AG09319 (cell line): Measurements from ENCODE around the gene TEN1.

Source experiments
- DNase-seq: peaks from one replicate; pipeline ENCODE4 v3.0.0-alpha.2; 2010; ENCODE audit warnings: low read depth; ENCODE audit errors: extremely low read depth
- TF ChIP-seq, protein P1 (sequence below): IDR thresholded peaks from 2 replicates; pipeline ENCODE4 v1.5.1; 2011; ENCODE audit warnings: low read depth, mild to moderate bottlenecking, inconsistent platforms, low read length, moderate library complexity

Gene TEN1

DNA sequence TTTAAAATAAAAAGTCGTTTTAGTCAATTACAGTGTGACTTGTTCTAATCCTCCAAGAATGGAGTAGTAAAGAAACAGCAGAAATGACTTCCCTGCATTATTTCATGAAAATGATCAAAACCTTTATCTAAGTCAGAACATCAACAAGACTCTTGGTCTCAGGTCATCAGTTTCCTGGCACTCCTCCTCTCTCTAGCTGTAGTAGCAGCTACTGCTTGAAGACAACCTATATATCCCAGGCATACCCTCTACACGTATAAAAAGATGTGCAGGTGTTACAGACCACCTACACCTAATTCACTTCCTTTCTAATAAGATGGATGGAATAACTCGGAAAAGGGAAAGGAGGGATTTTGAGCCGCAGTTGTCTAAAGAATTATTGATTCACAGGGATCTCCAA is 36.6 kb upstream of the TEN1 start:
- DNase-seq = no peak
- TF ChIP-seq, protein P1, sequence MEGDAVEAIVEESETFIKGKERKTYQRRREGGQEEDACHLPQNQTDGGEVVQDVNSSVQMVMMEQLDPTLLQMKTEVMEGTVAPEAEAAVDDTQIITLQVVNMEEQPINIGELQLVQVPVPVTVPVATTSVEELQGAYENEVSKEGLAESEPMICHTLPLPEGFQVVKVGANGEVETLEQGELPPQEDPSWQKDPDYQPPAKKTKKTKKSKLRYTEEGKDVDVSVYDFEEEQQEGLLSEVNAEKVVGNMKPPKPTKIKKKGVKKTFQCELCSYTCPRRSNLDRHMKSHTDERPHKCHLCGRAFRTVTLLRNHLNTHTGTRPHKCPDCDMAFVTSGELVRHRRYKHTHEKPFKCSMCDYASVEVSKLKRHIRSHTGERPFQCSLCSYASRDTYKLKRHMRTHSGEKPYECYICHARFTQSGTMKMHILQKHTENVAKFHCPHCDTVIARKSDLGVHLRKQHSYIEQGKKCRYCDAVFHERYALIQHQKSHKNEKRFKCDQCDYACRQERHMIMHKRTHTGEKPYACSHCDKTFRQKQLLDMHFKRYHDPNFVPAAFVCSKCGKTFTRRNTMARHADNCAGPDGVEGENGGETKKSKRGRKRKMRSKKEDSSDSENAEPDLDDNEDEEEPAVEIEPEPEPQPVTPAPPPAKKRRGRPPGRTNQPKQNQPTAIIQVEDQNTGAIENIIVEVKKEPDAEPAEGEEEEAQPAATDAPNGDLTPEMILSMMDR = no peak

- DNase-seq = no peak
- TF ChIP-seq, protein P1 = no peak
These were observed 35.5 kb upstream of the TEN1 start for GRCh38 chr17:75943491-75943890.

DNA sequence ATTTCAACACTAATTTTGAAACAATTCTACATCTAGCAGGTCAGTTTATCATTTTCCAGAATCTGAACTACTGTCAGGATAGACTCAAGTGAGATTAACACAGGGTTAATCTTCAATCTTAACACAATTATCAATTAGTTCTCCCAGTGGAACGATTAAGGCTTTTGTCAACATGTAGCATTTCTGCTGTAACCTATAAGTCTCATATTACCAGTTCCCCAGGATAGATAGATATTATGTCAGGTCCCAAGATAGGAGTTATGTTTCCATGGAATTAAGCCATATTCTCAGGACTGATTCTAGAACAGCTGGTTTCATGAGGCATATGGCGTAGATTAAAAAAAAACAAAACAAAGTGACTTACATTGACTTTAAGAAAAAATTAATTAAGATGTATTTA is 33.8 kb upstream of the TEN1 start:
- DNase-seq = no peak
- TF ChIP-seq, protein P1 = no peak

GRCh38 chr17:75950421-75950820 is 28.6 kb upstream of the TEN1 start:
- DNase-seq = no peak
- TF ChIP-seq, protein P1 = no peak

DNA sequence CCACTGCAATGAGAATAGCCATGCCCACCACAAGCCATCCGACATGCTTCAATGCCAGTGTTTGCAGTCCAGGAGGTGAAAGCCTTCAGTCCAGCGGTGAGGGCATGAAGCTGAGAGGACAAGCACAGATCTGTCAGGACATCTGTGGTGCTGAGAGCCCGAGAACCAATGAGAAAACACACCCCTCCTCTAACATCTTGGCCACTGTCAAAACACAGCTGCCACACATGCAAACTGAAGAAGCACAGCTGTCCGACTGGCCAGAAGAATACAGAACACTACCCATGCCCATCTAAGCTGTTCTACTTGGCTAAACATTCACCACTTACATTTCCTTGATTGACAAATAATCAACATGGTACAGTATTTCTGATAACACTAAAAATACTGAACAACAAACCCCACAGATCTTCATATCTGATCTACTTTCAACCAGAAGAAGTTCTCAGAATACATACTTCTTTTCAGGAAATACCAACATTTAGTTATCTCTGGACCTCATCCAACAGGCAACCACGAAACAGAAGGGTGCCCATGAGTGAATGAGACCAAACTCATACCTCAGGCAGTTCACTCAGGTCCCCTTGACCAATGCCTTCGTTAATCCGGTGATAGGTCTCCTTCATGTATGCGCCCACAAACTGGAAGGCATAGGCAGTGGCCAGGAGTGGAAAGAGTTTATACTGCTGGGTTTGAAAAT is 28.0 kb upstream of the TEN1 start:
- TF ChIP-seq, protein P1 = no peak
- DNase-seq = no peak

DNA sequence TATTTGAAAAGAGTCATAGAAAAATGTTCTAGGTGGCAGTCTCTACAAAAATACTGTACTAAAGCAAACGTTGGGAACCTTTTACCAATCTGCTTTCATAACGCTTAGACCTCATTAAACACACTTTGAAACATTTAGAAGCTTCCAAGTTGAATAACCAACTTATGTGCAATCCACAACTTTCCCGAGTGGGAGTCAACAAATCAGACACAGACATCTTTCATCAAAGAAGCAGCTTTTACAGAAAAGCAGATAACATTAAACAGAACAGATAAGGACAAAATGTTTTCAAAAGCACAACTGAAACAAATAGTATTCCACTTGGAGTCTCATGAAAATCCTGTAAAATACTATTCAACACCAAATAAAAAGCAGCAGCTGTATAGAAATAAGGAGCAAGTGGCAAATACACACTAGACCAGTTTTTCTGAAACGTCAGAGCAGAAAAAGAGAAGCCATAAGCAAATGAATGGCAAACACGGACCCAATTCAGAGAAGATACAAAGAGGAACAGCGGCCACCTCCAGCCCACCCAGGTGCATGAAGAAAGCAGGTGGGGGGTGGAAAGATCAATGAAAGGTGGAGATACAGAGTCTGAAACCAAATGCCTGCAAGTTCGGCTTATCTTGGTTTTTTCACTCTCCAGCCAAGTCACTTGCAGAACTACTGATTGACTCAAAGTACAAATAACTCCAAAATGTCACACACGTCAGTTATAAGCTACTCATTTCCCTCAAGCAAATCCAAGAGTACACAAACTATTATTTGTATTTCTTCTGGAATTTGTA is 19.8 kb upstream of the TEN1 start:
- DNase-seq = no peak

More for the DNA sequence above, 19.8 kb upstream of the TEN1 start:
- TF ChIP-seq, protein P1 = no peak
